ENCODE data around the gene NCKAP5. TPM values are rescaled to one million over a fixed set of nuclear protein-coding genes. Genes with fewer than 3 reads are reported as not detected.

Gene NCKAP5
- total RNA-seq, 1 experiment from 2014 or later = 3.4 TPM

- in situ Hi-C loops (cut with HindIII; ENCODE audit: low pct_unique_long_range_greater_than_20kb, low sequenced_read_pairs) = no loop called here
- DNase-seq (ENCODE audit: low read depth) = no peak
Measured at GRCh38 chr2:132904142-132904842, 664.0 kb downstream of the NCKAP5 start.

GRCh38 chr2:132902626-132903025, 665.6 kb downstream of the NCKAP5 start:
- no peak for DNase-seq (ENCODE audit: low read depth)
- in situ Hi-C loops (cut with HindIII; ENCODE audit: low pct_unique_long_range_greater_than_20kb, low sequenced_read_pairs) = no loop called here

GRCh38 chr2:132901661-132902060, 666.6 kb downstream of the NCKAP5 start:
- in situ Hi-C loops (cut with HindIII; ENCODE audit: low pct_unique_long_range_greater_than_20kb, low sequenced_read_pairs) = no loop called here

GRCh38 chr2:132897111-132897510, 671.2 kb downstream of the NCKAP5 start:
- in situ Hi-C loops (cut with HindIII; ENCODE audit: low pct_unique_long_range_greater_than_20kb, low sequenced_read_pairs) = no loop called here
- DNase-seq (ENCODE audit: low read depth) = no peak

More at GRCh38 chr2:132901661-132902060, 666.6 kb downstream of the NCKAP5 start:
- DNase-seq (ENCODE audit: low read depth) = no peak

GRCh38 chr2:132896073-132896472, 672.2 kb downstream of the NCKAP5 start:
- no peak for DNase-seq (ENCODE audit: low read depth)
- in situ Hi-C loops (cut with HindIII; ENCODE audit: low pct_unique_long_range_greater_than_20kb, low sequenced_read_pairs) = no loop called here

- in situ Hi-C loops (cut with HindIII; ENCODE audit: low pct_unique_long_range_greater_than_20kb, low sequenced_read_pairs) = no loop called here
- DNase-seq (ENCODE audit: low read depth) = no peak
Measured at GRCh38 chr2:132891498-132891897, 676.8 kb downstream of the NCKAP5 start.

GRCh38 chr2:132886574-132886973, 681.7 kb downstream of the NCKAP5 start:
- in situ Hi-C loops (cut with HindIII; ENCODE audit: low pct_unique_long_range_greater_than_20kb, low sequenced_read_pairs) = no loop called here
- DNase-seq (ENCODE audit: low read depth) = no peak

GRCh38 chr2:132884705-132885104, 683.6 kb downstream of the NCKAP5 start:
- DNase-seq (ENCODE audit: low read depth) = no peak
- in situ Hi-C loops (cut with HindIII; ENCODE audit: low pct_unique_long_range_greater_than_20kb, low sequenced_read_pairs) = no loop called here

GRCh38 chr2:132884292-132884691, 684.0 kb downstream of the NCKAP5 start:
- in situ Hi-C loops (cut with HindIII; ENCODE audit: low pct_unique_long_range_greater_than_20kb, low sequenced_read_pairs) = no loop called here
- DNase-seq (ENCODE audit: low read depth) = no peak

- in situ Hi-C loops (cut with HindIII; ENCODE audit: low pct_unique_long_range_greater_than_20kb, low sequenced_read_pairs) = no loop called here
- no peak for DNase-seq (ENCODE audit: low read depth)
Measured at GRCh38 chr2:132883430-132883829, 684.8 kb downstream of the NCKAP5 start.

GRCh38 chr2:132881546-132881945, 686.7 kb downstream of the NCKAP5 start:
- DNase-seq (ENCODE audit: low read depth) = no peak
- in situ Hi-C loops (cut with HindIII; ENCODE audit: low pct_unique_long_range_greater_than_20kb, low sequenced_read_pairs) = no loop called here

- peak; percentile 7 for DNase-seq (ENCODE audit: low read depth)
- in situ Hi-C loops (cut with HindIII; ENCODE audit: low pct_unique_long_range_greater_than_20kb, low sequenced_read_pairs) = no loop called here
Measured at GRCh38 chr2:132877923-132878322, 690.3 kb downstream of the NCKAP5 start.

GRCh38 chr2:132876745-132877391, 691.4 kb downstream of the NCKAP5 start:
- no peak for DNase-seq (ENCODE audit: low read depth)
- in situ Hi-C loops (cut with HindIII; ENCODE audit: low pct_unique_long_range_greater_than_20kb, low sequenced_read_pairs) = no loop called here

- in situ Hi-C loops (cut with HindIII; ENCODE audit: low pct_unique_long_range_greater_than_20kb, low sequenced_read_pairs) = no loop called here
Measured at GRCh38 chr2:132875193-132875592, 693.1 kb downstream of the NCKAP5 start.

GRCh38 chr2:132873738-132874137, 694.5 kb downstream of the NCKAP5 start:
- no peak for DNase-seq (ENCODE audit: low read depth)
- in situ Hi-C loops (cut with HindIII; ENCODE audit: low pct_unique_long_range_greater_than_20kb, low sequenced_read_pairs) = no loop called here

More at GRCh38 chr2:132875193-132875592, 693.1 kb downstream of the NCKAP5 start:
- no peak for DNase-seq (ENCODE audit: low read depth)

GRCh38 chr2:132871831-132872230, 696.4 kb downstream of the NCKAP5 start:
- in situ Hi-C loops (cut with HindIII; ENCODE audit: low pct_unique_long_range_greater_than_20kb, low sequenced_read_pairs) = no loop called here
- DNase-seq (ENCODE audit: low read depth) = no peak

- DNase-seq (ENCODE audit: low read depth) = no peak
- in situ Hi-C loops (cut with HindIII; ENCODE audit: low pct_unique_long_range_greater_than_20kb, low sequenced_read_pairs) = no loop called here
Measured at GRCh38 chr2:132863961-132864360, 704.3 kb downstream of the NCKAP5 start.

GRCh38 chr2:132860220-132860619, 708.0 kb downstream of the NCKAP5 start:
- in situ Hi-C loops (cut with HindIII; ENCODE audit: low pct_unique_long_range_greater_than_20kb, low sequenced_read_pairs) = no loop called here
- DNase-seq (ENCODE audit: low read depth) = no peak

- in situ Hi-C loops (cut with HindIII; ENCODE audit: low pct_unique_long_range_greater_than_20kb, low sequenced_read_pairs) = no loop called here
- no peak for DNase-seq (ENCODE audit: low read depth)
Measured at GRCh38 chr2:132859590-132859989, 708.7 kb downstream of the NCKAP5 start.

GRCh38 chr2:132857319-132857718, 710.9 kb downstream of the NCKAP5 start:
- no peak for DNase-seq (ENCODE audit: low read depth)
- in situ Hi-C loops (cut with HindIII; ENCODE audit: low pct_unique_long_range_greater_than_20kb, low sequenced_read_pairs) = no loop called here

Data from Caki2 (cell line).